Measurements from ENCODE around the gene MRPL53.

GRCh38 chr2:74440378-74441169, 31.9 kb downstream of the MRPL53 start:
- TF ChIP-seq ZFP1 (CRISPR knock-in tag; IDR thresholded peaks at IDR 0.05) (no peak), PCBP1 (IDR thresholded peaks at IDR 0.05; ENCODE audit: low read depth, low read length, poor library complexity, severe bottlenecking) (peak; percentile 58), ZNF274 (IDR thresholded peaks at IDR 0.05; ENCODE audit: borderline replicate concordance, low read depth, low read length) (no peak), ZNF512 (tag; IDR thresholded peaks at IDR 0.05) (no peak), NFIX (CRISPR knock-in tag; IDR thresholded peaks at IDR 0.05; ENCODE audit: low read depth) (no peak), ZNF318 (IDR thresholded peaks at IDR 0.05; ENCODE audit: borderline replicate concordance in 1 of 2, low read depth in 1 of 2) (no peak), ESRRA (IDR thresholded peaks at IDR 0.05; ENCODE audit: borderline replicate concordance, low read depth) (no peak), FOXK1 (CRISPR knock-in tag; IDR thresholded peaks at IDR 0.05; ENCODE audit: borderline replicate concordance) (no peak), USF2 (CRISPR knock-in tag; IDR thresholded peaks at IDR 0.05) (no peak), EZH2 (IDR thresholded peaks at IDR 0.05; ENCODE audit: borderline replicate concordance, low read depth, low read length) (no peak), RAD21 (CRISPR knock-in tag; conservative IDR thresholded peaks at IDR 0.05 in 1 of 2, IDR thresholded peaks at IDR 0.05 in 1 of 2) (0 out of 4 replicates have a peak, but pooled peaks of 1 of the 2 experiments have one; percentile 19), CTCF (IDR thresholded peaks at IDR 0.05 in 2 of 3, conservative IDR thresholded peaks at IDR 0.05 in 1 of 3; ENCODE audit: insufficient read depth in 2 of 3, low read depth in 1 of 3, low read length in 3 of 3) (peak; percentile 37 to 51 (median 42); a peak in 4 of 6 replicates), TFAP4 (CRISPR knock-in tag; IDR thresholded peaks at IDR 0.05; ENCODE audit: borderline replicate concordance) (peak; percentile 92)
